T1000 (cell line): ENCODE measurements around the gene ZFYVE1.
"Not testable (repeated sequence)": the region's sequence is repeated elsewhere in the genome, so short reads cannot be mapped to it uniquely, and the experiment has no call there.

Source experiments
- DNase-seq: peaks from one replicate; lab custom pipeline; 2025; ENCODE audit warnings: mixed read lengths; lab: John Stamatoyannopoulos, UW

ZFYVE1 gene

DNA sequence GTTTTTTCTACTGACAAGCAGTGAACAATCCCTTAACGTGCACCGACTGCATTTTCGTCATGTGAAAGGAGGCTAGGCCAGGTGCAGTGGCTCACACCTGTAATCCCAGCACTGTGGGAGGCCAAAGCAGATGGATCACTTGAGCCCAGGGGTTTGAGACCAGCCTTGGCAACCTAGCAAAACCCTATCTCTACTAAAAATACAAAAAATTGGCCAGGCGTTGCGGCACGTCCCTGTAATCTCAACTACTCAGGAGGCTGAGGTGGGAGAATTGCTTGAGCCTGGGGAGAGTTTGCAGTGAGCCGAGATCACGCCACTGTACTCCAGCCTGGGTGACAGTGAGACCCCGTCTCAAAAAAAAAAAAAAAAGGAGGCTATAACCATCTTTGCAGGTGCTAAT lies 22.3 kb downstream of the ZFYVE1 start:
- DNase-seq = not testable (repeated sequence)

DNA sequence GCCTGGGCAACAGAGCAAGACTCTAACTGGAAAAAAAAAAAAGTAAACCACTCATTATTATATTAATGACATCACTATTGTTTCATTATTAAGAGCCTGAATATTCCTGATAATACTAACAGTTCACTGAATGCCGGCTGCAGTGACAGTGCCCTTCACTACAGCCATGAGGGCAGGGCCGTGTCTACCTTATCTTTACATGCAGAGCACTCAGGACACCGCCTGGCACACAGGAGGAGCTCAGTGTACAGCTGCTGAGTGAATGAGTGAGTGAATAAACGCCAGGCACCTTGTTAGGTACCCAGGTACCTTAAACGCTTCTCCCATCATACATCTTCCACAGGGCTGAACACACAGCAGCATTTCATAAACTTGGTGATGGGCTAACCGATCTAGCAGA lies 23.2 kb downstream of the ZFYVE1 start:
- no peak for DNase-seq

DNA sequence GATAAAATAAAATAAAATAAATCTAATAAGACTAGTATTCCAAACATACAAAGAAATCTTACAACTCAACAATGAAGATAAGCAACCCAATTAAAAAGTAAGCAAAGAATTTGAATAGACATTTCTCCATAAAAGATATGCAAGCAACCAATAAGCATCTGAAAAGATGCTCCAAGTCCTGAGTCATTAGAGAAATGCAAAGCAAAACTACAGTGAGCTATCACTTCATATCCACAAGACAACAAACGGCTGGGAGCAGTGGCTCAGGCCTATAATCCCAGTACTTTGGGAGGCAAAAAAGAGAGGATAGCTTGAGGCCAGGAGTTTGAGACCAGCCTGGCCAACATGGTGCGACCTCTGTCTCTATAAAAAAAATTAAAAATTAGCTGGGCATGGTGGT lies 26.8 kb downstream of the ZFYVE1 start:
- no peak for DNase-seq

DNA sequence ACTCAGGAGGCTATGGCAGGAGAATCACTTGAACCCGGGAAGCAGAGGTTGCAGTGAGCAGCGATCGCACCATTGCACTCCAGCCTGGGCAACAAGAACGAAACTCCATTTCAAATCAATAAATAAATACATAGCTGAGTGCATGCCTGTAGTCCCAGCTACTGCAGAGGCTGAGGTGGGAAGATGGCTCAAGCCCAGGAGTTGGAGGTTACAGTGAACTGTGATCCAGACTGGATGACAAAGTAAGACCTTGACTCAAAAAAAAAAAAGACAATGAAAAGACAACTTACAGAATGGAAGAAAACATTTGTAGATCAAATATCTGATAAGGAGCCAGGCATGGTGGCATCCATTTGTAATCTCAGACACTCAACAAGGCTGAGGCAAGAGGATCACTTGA lies 27.6 kb downstream of the ZFYVE1 start:
- DNase-seq = no peak

DNA sequence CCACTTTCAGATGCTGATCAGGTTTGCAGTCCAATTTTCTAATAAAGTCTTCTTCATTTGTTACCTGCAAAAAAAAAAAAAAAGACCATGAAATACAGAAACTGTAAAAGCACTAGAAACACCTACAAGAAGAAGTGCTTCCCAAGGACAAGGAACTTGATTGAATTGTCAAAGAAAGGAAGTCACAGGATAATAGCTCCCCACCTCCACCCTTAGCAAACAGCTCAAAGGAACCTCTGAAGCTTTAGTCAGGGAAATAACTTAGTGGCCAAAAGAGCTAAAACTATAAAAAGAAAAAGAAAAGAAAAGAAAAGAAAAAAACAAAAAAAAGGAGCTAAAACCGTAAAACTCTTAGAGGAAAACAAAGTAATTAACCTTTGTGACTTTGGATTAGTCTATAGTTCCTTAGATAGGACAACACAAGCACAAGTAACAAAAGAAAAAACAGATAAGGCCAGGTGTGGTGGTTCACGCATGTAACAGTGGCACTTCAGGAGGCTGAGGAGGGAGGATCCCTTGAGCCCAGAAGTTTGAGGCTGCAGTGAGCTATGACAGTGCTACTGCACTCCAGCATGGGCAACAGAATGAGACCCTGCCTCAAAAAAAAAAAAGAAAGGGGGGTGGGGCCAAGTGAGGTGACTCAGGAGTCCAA lies 28.5 kb downstream of the ZFYVE1 start:
- DNase-seq = no peak

- DNase-seq = no peak
These were observed 30.0 kb downstream of the ZFYVE1 start for GRCh38 chr14:72996916-72997315.

DNA sequence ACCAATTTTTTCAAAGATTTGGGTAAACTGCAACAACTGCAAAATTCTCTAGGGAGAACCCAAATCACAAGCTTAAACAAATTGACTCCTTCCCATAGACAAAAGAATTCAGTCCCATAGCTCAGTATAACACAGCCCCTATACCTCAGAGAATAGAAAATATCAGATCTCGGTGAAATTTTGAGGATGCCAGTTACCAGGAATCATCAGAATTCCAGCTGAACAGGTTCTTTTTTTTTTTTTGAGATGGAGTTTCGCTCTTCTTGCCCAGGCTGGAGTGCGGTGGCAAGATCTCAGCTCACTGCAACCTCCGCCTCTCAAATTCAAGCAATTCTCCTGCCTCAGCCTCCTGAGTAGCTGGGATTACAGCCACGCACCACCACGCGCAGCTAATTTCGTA lies 36.7 kb downstream of the ZFYVE1 start:
- no peak for DNase-seq

DNA sequence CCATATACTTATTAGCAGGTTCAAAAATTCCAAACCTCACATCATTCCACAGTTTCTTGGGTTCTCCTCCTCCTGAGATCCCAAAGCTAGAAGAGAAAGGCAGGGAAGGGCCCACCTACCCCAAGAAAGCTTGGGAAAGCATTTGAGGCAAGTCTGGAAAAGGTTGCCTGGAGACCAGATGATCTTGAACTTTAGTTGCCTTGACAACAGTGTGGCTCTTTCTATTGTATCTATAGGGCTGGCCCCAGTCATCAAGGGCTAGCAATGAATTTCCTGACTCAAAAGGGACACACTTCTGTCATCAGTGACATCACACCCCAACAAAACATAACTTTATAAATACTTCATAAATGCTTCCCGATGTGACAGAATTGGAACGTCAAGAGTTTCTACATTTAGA lies 40.0 kb downstream of the ZFYVE1 start:
- no peak for DNase-seq

DNA sequence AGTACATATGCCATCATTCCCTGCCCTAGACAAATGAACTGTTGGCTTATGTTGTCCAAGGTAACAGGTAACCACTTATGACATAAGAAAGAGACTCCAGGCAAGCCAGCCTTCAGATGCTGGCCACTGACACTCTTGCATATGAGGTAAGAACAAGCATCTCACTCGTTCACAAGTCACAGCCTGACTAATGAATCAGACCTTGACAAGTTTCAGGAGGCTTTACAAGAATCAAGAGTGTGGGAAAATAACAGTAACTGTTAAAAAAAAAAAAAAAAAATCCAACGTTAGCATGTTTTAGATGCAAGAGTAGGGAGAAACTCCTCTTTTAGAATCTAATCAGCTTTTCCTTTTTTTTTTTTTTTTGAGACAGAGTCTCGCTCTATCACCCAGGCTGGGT lies 40.7 kb downstream of the ZFYVE1 start:
- no peak for DNase-seq

DNA sequence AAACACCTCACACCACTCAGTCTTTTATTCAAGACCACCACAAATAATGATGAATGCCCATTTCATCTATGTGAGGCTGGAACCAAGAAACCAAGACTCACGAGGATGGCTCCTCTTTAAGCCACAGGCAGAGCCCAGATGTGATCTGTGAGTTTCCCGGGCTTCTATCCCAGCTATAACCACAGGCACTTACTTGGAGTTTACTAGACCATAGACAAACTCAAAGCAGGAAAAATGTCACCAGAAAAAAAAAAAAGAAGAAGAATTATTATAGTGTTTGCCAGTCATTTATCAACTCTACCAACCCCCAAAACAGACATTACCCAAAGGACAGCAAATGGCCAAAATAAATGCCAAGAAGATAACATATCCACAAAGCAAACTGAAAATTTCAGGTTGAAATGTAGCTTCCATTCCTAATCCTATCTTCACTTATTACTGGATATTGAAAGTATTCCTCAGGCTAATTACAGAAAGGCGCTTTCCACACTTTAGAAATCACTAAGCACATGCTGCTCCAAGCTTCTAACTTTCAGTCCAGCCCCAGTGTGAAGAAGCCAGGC lies 44.7 kb downstream of the ZFYVE1 start:
- DNase-seq = no peak

- DNase-seq = no peak
These were observed 46.0 kb downstream of the ZFYVE1 start for GRCh38 chr14:72980863-72981262.

DNA sequence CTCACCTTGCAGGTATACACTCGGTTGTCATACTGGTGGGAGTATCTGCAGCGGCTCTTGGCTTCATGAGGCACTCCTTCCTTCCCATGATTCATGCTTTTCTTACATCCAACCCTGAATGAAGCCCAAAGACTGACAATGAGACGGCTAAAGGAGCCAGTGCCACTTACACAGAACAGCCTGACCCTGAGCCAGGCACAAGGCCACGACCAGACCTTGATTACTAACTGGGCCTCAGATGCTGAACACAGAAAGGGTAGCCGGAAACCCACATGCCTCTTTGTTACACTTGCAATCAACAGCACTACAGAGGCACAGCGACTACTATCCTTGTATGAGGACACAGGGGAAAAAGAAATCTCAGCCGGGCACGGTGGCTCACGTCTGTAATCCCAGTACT lies 48.0 kb downstream of the ZFYVE1 start:
- DNase-seq = no peak

GRCh38 chr14:72975770-72976169 lies 51.1 kb downstream of the ZFYVE1 start:
- no peak for DNase-seq

DNA sequence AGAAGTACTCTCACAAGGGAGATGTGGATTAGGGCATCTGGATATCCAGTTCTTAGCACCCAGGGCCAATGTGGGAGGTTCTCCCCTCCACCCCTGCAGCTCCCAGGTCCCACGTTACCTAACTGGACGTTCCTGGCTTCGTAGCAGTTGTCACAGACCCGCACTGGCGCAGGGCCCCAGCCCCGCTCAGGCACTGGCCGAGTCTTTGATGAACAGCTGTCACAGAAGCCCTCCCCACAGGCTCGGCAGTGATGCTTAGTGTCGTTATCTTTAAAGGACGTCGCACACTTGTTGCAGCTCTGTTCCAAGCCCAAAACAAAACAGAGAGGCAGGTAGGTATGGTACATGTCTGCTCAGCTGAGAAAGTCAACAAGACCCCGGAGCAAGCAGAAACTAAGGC lies 52.2 kb downstream of the ZFYVE1 start:
- DNase-seq = no peak

GRCh38 chr14:72970824-72971434 lies 56.0 kb downstream of the ZFYVE1 start:
- no peak for DNase-seq

DNA sequence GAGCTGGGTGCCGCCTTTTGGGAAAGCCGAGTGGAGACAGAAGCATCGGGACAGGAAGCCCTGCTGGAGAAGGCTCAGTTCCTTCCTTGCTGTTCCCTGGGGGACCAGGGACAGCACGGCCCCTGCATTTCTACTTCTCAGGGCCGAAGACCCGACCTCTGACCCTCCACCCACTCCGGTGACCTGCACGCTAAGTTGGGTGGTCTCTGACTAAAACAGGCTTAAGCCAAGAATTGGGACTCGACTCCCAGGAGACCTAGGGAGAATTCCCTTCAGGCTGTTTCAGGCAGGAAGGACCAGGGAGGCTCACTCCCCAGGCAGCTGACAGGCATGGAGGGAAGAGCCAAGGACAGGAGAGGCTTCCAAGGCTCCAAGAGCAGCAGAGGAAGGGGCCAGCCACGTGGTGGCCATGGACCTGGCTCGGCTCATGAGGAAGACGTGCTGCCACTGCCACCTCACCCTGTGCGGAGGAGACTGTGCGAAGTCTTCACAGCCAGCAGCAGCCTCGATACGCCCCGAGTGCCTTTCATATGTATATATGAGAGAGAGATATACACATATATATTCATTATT lies 56.8 kb downstream of the ZFYVE1 start:
- no peak for DNase-seq

DNA sequence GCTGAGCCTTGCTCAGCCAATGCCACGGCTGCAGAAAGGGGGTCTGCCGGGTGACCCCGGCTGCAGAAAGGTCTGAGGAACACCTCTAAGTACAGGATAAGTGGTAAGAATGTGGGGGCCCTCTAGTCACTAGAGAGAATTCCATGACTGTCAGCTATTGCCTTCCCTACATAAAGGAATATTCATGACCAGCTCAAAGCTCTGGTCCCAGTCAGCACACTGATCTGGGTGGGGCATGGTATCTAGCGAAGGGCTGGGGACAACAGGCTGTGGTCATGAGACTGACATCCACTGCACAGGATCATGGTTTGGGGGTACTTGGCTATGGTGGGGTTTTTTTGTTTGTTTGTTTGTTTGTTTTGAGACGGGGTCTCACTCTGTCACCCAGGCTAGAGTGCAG lies 58.6 kb downstream of the ZFYVE1 start:
- no peak for DNase-seq

DNA sequence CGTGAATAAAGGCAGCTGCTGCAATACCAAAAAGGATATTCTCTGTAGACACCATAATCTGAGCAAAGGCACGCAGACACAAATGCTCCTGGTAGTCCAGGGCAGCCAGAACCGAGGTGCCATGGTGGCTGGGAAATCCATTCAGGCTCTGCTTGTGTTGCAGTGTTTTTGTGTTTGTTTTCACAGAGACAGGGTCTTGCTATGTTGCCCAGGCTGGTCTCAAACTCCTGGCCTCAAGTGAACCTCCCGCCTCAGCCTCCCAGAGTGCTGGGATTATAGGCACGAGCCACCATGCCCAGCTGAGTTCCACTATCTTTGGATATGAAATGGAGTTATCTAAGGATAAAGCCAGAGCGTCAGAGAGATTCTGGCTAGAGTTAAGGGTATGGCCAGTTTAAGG lies 60.9 kb downstream of the ZFYVE1 start:
- no peak for DNase-seq

GRCh38 chr14:72965249-72965648 lies 61.7 kb downstream of the ZFYVE1 start:
- no peak for DNase-seq

GRCh38 chr14:72962829-72963312 lies 64.0 kb downstream of the ZFYVE1 start:
- DNase-seq = peak; percentile 84

DNA sequence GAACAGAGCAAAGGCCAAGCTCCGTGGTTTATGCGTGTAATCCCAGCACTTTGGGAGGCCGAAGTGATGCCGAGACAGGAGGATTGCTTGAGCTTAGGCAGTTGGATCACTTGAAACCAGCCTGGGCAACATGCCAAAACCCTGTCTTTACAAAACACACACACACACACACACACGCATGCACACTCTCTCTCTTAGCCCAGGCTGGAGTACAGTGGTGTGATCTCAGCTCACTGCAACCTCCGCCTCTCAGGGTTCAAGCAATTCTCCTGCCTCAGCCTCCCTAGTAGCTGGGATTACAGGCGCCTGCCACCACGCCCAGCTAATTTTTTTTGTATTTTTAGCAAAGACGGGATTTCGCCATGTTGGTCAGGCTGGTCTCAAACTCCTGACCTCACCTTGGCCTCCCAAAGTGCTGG lies 64.6 kb downstream of the ZFYVE1 start:
- not testable (repeated sequence) for DNase-seq

DNA sequence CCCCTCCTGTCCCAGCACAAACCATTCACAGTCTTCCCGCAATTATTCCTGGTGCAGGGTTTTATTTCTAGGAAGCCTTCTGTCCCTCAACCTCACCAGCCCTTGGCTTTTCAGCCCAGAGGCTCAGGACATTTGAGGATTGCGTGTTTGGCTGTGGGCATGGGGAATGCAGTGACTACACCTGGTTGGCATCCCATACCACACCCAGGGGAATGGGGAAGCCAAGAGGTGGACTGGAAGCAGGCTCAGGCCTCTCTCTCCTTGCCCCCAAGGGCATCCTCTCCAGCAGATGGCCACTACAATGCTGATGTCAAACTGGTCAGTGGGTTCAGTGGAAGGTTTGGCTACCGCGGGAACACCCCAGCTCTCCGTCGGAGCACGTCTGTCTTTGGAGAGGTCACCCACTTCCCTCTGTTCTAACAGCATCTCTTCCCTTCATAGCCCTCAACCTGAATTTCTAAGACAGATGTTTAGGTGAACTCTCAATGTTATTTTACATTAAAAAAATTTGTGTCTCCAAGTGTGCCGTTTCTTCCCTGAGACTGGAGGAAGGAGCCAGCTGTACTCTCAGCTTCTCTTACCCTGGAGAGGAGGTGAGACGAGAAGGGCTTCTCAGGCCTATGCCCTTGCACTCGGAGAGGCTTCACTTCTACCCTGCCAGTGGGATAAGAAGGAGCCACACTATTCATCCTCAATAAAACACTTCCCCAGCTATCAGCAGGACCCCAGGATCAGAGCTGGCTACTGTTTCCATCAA lies 65.1 kb downstream of the ZFYVE1 start:
- peak; percentile 70 for DNase-seq
